ENCODE results near the gene SLC2A1.

DNA sequence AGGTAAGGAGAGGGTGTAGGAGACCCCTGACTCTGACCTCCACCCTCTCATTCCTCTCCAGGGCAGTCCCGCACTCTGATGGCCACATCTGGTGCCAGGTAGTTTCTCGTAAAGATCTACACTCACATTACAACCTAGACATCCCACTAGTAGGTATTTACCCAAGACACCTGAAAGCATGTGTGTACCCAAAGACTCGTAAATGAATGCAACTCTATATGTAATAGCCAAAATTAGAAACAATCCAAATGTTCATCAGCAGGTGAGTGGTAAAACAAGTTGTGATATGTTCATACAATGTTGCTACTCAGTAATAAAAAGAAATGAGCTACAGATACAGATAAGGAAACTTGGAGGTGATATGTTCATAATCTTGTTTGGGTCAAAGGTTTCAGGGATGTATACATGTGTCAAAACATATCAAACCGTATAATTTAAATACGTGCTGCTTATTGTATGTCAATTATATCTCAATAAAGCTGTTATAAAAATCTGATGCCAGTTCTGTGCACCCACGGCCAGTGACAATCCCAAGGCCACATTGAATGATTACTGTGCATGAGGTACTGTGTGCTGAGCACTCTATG, 37.8 kb upstream of the SLC2A1 start:
- TF ChIP-seq CTCF (IDR thresholded peaks at IDR 0.05; ENCODE audit: insufficient read depth, low read length) = no peak
- no peak for TF ChIP-seq POLR2AphosphoS5 (IDR thresholded peaks at IDR 0.05; ENCODE audit: low read depth)
- no peak for TF ChIP-seq REST (IDR thresholded peaks at IDR 0.05; ENCODE audit: insufficient replicate concordance, low read depth)

Measured in HL-60 (cell line).